Kidney epithelial cell (primary cell): Measurements from ENCODE around the gene BRI3BP. TPM values are rescaled to one million over a fixed set of nuclear protein-coding genes. Genes with fewer than 3 reads are reported as not detected.
A peak's percentile ranks its signal among the peaks of the same experiment; 100 is the strongest.

Experiments
- DNase-seq: peaks from one replicate; pipeline ENCODE4 v3.0.0-alpha.2; 2010; ENCODE audit warnings: low read depth
- H3K27me3 ChIP-seq: 2 replicates; pipeline ENCODE4 v1.6.0; 2011; ENCODE audit warnings: low read length; ENCODE audit not compliant: control insufficient read depth, insufficient read depth
- H3K36me3 ChIP-seq: 2 replicates; pipeline ENCODE4 v1.5.1; 2011; ENCODE audit warnings: low read length; ENCODE audit not compliant: control insufficient read depth, insufficient read depth
- H3K4me3 ChIP-seq: 2 replicates; pipeline ENCODE4 v1.5.1; 2011; ENCODE audit warnings: low read depth, mild to moderate bottlenecking, control low read depth, low read length
- CTCF ChIP-seq: IDR thresholded peaks from 2 replicates; pipeline ENCODE4 v1.5.1; 2011; ENCODE audit warnings: mild to moderate bottlenecking, moderate library complexity, low read length, control low read depth, inconsistent platforms; ENCODE audit not compliant: insufficient read depth, poor library complexity, severe bottlenecking
- total RNA-seq: library from RNA; depleted of rRNA; stranded (reverse); fragments of >200 nt; gene quantifications from 2 replicates; pipeline ENCODE4 v1.2.3, GENCODE V29; 2015

Gene BRI3BP
- total RNA-seq, 1 donor from 2014 or later: 7.3 TPM

GRCh38 chr12:125065919-125066570 lies 72.6 kb downstream of the BRI3BP start:
- no peaks in the 10 kb centered on the region for H3K36me3 ChIP-seq
- TF ChIP-seq CTCF: no peak
- peak overlapping the region; percentile 47 for H3K4me3 ChIP-seq
- no peaks in the 10 kb centered on the region for H3K27me3 ChIP-seq
- no peak for DNase-seq

DNA sequence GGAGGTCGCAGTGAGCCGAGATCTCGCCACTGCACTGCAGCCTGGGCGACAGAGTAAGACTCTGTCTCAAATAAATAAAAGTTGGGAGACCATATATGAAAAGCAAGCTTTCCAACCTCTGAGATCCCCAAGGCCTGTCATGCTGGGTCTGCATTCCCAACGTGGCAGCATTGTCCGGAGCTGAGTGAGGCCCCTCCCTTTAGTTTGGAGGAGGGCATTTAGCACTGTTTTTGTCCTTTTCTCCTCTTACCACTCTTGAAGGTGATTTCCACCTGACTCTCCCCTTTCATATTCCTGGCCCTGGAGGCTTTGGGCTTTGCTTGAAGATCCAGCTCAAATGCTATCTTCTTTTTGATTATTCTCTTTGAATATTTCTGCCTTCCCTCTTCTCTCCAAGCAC lies 74.9 kb downstream of the BRI3BP start:
- Histone ChIP-seq H3K27me3 (no peaks in the 10 kb centered on the region), H3K36me3 (no peaks in the 10 kb centered on the region), H3K4me3 (no peak overlapping the region)
- TF ChIP-seq CTCF: no peak
- DNase-seq: no peak

- no peak for TF ChIP-seq CTCF
- Histone ChIP-seq H3K36me3 (no peaks in the 10 kb centered on the region), H3K4me3 (no peak overlapping the region), H3K27me3 (no peaks in the 10 kb centered on the region)
- no peak for DNase-seq
Observed at GRCh38 chr12:125069616-125070015, 76.2 kb downstream of the BRI3BP start.

- H3K36me3 ChIP-seq: no peaks in the 10 kb centered on the region
- H3K4me3 ChIP-seq: no peak overlapping the region
- DNase-seq: no peak
- H3K27me3 ChIP-seq: no peaks in the 10 kb centered on the region
- TF ChIP-seq CTCF: peak; percentile 15
Observed at GRCh38 chr12:125070112-125070511, 76.7 kb downstream of the BRI3BP start.

DNA sequence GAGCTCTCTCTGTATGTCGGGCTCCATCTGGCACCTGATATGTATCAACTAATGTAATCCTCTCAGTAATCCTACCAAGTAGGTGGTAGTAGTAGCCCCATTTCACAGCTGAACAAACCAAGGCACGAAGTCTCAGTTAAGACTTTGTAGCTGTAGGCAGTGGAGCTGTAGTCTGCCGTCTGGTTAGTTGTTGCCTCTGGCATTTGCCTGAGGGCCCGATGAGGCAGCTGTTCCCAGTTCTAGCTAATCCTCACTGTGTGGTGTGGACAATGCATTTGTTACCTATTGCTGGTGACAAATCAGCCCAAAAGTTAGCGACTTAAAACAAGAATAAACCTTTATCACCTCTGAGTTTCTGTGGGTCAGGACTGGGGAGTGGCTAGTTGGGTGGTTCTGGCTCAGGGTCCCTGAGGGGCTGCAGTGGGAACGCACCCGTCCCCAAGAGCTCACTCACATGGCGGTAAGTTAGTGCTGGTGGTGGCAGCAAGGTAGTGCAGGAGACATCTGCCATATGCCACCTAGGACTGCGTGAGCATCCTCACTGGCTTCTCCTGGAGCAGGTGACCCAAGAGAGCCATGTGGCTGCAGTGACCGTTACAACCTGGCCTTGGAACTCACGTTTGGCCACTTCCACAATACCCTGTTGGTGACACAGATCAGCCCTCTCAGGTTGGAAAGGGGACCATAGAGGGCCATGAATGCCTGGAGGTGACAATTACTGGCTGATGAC lies 77.4 kb downstream of the BRI3BP start:
- H3K4me3 ChIP-seq: no peak overlapping the region

More for the DNA sequence above, 77.4 kb downstream of the BRI3BP start:
- no peak for DNase-seq
- no peaks in the 10 kb centered on the region for H3K36me3 ChIP-seq
- no peak for TF ChIP-seq CTCF
- H3K27me3 ChIP-seq: no peaks in the 10 kb centered on the region
